Right lobe of liver (tissue), 6 donors: Measurements from ENCODE around the gene APBB1. TPM values are rescaled to one million over a fixed set of nuclear protein-coding genes. Genes with fewer than 3 reads are reported as not detected.
A peak's percentile ranks its signal among the peaks of the same experiment; 100 is the strongest.

Experiments
- ATAC-seq, 4 donors: fragments of 200-7000 bp; cut with Tn5 transposase; one replicate each; pipeline ENCODE4 v1.9.1; 2020; ENCODE audit warnings: mild to moderate bottlenecking in 4 of 4, moderate library complexity in 4 of 4
- DNase-seq, 3 donors: peaks; one replicate each; pipeline ENCODE4 v3.0.0-alpha.2; 2020
- H3K27ac ChIP-seq, 3 donors: fragments of 200-600 bp; one replicate each; pipeline ENCODE4 v1.8.0; 2022
- H3K27me3 ChIP-seq, 2 donors: fragments of 200-600 bp; one replicate each; pipeline ENCODE4 v1.8.0; 2022
- H3K36me3 ChIP-seq, 4 donors: fragments of 200-600 bp; sonication (generic) in 1 of 4; one replicate each; pipeline versions ENCODE4 v1.5.1 to v1.8.0; 2017 to 2022; ENCODE audit warnings: control low read depth in 1 of 4
- H3K4me1 ChIP-seq, 4 donors: fragments of 200-600 bp; sonication (generic) in 1 of 4; one replicate each; pipeline versions ENCODE4 v1.5.1 to v1.8.0; 2017 to 2022; ENCODE audit warnings: control low read depth in 1 of 4
- H3K4me3 ChIP-seq, 3 donors: fragments of 200-600 bp; one replicate each; pipeline ENCODE4 v1.8.0; 2022
- H3K9me3 ChIP-seq, 4 donors: fragments of 200-600 bp; sonication (generic) in 1 of 4; one replicate each; pipeline versions ENCODE4 v1.5.1 to v1.8.0; 2017 to 2022; ENCODE audit warnings: control low read depth in 1 of 4
- POLR2A ChIP-seq: fragments of 450-650 bp; IDR thresholded peaks from one replicate; pipeline ENCODE4 v1.6.1; 2017; ENCODE audit warnings: antibody characterized with exemption, mild to moderate bottlenecking
- WGBS: methylation state at CpG from one replicate; pipeline ENCODE4 v1.1.6; 2018; ENCODE audit warnings: low coverage, low lambda C conversion rate; ENCODE audit not compliant: insufficient coverage; ENCODE audit errors: missing lambda C conversion rate; 5-methylcytosine and 5-hydroxymethylcytosine counted together
- intact Hi-C, 2 donors: fragments of 100-400 bp; cut with DNase I; formaldehyde crosslinking; loops; one replicate each; pipeline versions ENCODE4 v1.11.2 to v1.14.1; 2022
- total RNA-seq, 6 experiments: library from RNA; depleted of rRNA in 2 of 6; stranded (reverse); fragments of >200 nt in 2 of 6; fragmentation: NEBNext Ultra II Directional in 3 of 6; extraction: Animal tissue kit (Norgen Biotek cat#: 25700) in 3 of 6; gene quantifications; one replicate each; pipeline versions ENCODE4 v1.1.0 to v1.2.4, GENCODE V29; 2016 to 2023
- TF ChIP-seq, protein P1 (sequence below), 4 donors: fragments of 200-600 bp in 3 of 4; fragments of 450-650 bp in 1 of 4; IDR thresholded peaks; one replicate each; pipeline versions ENCODE4 v1.5.1 to v1.8.0; 2016 to 2022; ENCODE audit warnings: antibody characterized with exemption in 4 of 4, mild to moderate bottlenecking in 2 of 4
- donor health status: DM: no; HTN: yes; CAD: no.
- donor health status: DM: no; HTN: no; CAD: no.
- donor health status: DM: no; HTN: no; CAD: no.
- donor health status: DM: no; HTN: yes; CAD: no.
- donor health status: DM: no; HTN: yes; CAD: no.

APBB1 gene
- total RNA-seq, 6 experiments from 2014 or later, result 3.3 to 5.6 (median 3.8) TPM

DNA sequence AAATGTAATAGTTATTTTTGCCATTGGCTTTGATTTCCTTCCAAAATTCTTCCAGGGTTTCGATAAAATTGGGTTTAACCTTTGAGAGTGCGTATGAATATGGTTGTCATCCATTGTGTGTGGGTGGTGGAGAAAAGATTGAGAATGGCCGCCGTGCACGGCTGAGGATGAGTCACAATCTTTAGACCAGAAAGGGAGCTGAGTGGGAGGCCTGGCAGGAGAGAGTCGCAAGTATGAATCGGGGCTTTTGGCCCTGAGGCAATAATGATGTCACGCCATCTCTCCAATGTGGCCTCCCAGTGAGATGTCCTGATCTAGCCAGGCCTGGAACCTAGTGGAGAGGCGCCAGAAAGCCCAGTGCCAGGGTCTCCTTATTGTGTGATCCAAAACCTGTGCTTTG lies 61.7 kb downstream of the APBB1 start:
- Histone ChIP-seq H3K27ac (no peak overlapping the region), H3K4me1 (peaks cover 0 to 21% (median 9%) of the 10 kb centered on the region in 4 donors), H3K4me3 (no peak overlapping the region), H3K9me3 (no peaks in the 10 kb centered on the region), H3K36me3 (no peaks in the 10 kb centered on the region), H3K27me3 (no peaks in the 10 kb centered on the region)
- ATAC-seq, result no peak
- DNase-seq, result no peak
- intact Hi-C loops, result no loop called here
- TF ChIP-seq POLR2A, result no peak
- TF ChIP-seq, protein P1, sequence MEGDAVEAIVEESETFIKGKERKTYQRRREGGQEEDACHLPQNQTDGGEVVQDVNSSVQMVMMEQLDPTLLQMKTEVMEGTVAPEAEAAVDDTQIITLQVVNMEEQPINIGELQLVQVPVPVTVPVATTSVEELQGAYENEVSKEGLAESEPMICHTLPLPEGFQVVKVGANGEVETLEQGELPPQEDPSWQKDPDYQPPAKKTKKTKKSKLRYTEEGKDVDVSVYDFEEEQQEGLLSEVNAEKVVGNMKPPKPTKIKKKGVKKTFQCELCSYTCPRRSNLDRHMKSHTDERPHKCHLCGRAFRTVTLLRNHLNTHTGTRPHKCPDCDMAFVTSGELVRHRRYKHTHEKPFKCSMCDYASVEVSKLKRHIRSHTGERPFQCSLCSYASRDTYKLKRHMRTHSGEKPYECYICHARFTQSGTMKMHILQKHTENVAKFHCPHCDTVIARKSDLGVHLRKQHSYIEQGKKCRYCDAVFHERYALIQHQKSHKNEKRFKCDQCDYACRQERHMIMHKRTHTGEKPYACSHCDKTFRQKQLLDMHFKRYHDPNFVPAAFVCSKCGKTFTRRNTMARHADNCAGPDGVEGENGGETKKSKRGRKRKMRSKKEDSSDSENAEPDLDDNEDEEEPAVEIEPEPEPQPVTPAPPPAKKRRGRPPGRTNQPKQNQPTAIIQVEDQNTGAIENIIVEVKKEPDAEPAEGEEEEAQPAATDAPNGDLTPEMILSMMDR (IDR thresholded peaks at IDR 0.05), result no peak
- WGBS, result 82% methylated on average over 8 of the region's 9 CpGs

DNA sequence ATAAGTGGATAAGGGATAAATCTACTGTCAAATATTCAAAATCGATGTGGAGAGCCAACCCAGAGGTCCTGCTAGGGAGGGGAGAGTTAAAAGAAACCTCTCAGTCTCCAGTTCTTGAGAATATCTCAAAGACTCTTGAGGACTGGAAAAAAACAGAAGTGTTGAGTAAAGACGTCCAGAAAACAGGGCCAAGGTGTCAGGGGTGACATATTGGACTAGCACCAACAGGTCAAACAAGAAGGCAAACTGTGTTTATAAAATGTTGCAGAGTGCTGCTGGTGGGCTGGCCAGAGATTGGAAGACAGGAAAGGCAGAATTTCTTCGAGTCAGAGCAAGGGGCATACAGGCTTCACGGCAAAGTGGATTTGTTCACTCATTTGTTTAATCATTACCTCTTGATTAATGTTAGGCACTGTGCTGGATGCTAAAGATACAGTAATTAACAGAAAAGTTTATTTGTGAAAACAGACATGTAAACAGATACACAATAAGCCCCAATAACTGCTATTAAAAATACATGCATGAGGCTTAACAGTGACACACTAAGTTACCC lies 62.3 kb downstream of the APBB1 start:
- Histone ChIP-seq H3K9me3 (no peaks in the 10 kb centered on the region), H3K27ac (no peak overlapping the region), H3K36me3 (no peaks in the 10 kb centered on the region), H3K4me3 (no peak overlapping the region), H3K4me1 (peaks cover 0 to 21% (median 9%) of the 10 kb centered on the region in 4 donors), H3K27me3 (no peaks in the 10 kb centered on the region)
- intact Hi-C loops, result no loop called here
- TF ChIP-seq, protein P1 (IDR thresholded peaks at IDR 0.05), result no peak
- TF ChIP-seq POLR2A, result no peak
- no peak for ATAC-seq
- no peak for DNase-seq
- 38% methylated on average over 4 of the region's 4 CpGs for WGBS

DNA sequence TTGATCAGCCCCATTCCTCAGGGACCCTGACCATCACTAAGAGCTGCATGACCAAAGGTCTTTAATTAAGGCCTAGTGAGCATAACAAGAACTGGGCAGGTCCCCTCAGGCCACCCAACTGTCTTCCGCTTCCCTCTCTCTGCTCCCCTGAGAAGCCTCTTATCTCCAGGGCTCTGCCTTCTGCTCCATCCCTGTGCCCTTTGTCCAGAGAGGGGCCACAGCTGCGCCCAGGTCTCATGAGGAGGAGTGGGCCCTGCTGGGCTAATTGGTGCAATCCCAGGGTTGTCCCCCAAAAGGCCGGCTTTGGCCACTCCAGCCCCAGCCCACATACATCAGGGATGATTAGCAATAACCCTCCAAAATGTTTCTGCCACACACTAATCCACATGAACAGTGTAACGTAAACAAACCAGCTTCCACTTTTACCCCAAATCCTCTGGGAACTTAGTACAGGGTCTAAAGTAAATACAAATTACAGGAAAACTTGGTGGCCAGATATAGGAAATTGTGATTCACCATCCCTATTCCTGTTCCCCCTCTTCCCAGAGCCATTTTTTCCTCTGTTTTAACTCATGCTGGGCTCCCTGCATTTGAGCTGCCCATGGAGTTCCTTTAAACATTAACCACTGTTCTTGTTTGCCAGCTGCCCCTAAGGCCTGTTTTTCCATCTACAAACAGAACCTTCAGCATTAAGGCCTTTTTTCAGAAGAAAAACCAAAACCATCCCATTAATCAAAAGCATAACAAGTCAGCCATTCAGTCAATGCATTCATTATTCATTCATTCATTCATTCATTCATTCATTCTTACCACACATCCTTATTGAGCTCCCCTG lies 64.0 kb downstream of the APBB1 start:
- DNase-seq (no peak), ATAC-seq (peak; percentile 71 to 82 (median 78))
- Histone ChIP-seq H3K27me3 (no peaks in the 10 kb centered on the region), H3K27ac (peak overlapping the region; percentile 36 to 80 (median 71)), H3K36me3 (no peaks in the 10 kb centered on the region), H3K4me1 (peaks cover 0 to 21% (median 9%) of the 10 kb centered on the region in 4 donors), H3K4me3 (no peak overlapping the region), H3K9me3 (no peaks in the 10 kb centered on the region)
- TF ChIP-seq, protein P1 (IDR thresholded peaks at IDR 0.05), result no peak
- no peak for TF ChIP-seq POLR2A
- intact Hi-C loops, result no loop called here
- 44% methylated on average over 3 of the region's 4 CpGs for WGBS

DNA sequence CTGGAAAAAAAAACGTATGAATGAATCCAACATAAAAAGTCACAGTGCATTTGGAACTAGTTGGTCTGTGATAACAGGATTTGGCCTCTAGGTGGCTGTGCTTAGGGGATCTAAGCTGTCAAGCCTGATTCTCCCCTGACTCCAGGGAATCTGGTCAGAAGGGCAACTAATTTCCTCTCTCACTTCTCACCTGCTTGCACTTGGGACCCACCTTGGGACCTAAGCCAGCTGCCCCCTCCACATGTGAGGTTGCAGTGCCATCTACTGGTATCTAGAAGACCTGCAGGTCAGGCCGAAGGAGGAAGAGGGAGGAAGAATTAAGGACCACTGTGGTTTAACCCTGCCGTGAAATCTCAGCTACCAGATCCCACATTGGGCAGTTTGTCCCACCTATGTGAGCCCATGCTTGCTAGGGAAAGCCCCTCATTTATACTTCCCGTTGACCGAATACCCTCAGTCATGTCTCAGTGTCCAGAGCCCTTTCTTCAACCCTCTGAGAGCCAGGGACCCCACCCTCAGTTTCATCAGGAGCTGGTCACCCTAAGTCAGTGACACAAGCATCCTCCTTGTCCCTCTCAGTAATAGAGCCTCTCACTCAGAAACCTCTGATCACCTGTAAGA lies 65.4 kb downstream of the APBB1 start:
- H3K4me3 ChIP-seq, result no peak overlapping the region
- 32% methylated on average over 3 of the region's 5 CpGs for WGBS
- H3K27ac ChIP-seq, result peak overlapping the region in 2 of 3 donors; percentile 71 to 80
- intact Hi-C loops, result no loop called here
- H3K36me3 ChIP-seq, result no peaks in the 10 kb centered on the region
- H3K27me3 ChIP-seq, result no peaks in the 10 kb centered on the region
- H3K9me3 ChIP-seq, result no peaks in the 10 kb centered on the region
- peaks cover 0 to 21% (median 9%) of the 10 kb centered on the region in 4 donors for H3K4me1 ChIP-seq
- no peak for TF ChIP-seq POLR2A
- TF ChIP-seq, protein P1 (IDR thresholded peaks at IDR 0.05), result peak; percentile 88 to 95 (median 94)
- ATAC-seq (peak; percentile 89 to 94 (median 92)), DNase-seq (peak; percentile 72 to 80 (median 75))
